Mesendoderm (in vitro differentiated cells): Measurements from ENCODE around the gene EDN3. TPM values are rescaled to one million over a fixed set of nuclear protein-coding genes. Genes with fewer than 3 reads are reported as not detected.

ENCODE experiments used
- DNase-seq: peaks from one replicate; pipeline ENCODE4 v3.0.0; 2013
- H2AK5ac ChIP-seq: 2 replicates; pipeline ENCODE4 v1.6.1; 2013; ENCODE audit warnings: low read length, inconsistent platforms
- H2BK120ac ChIP-seq: 2 replicates; pipeline ENCODE4 v1.6.1; 2013; ENCODE audit warnings: low read depth, mild to moderate bottlenecking, low read length, moderate library complexity, mixed read lengths
- H2BK15ac ChIP-seq: replicated peaks from 2 replicates; pipeline ENCODE4 v1.6.1; 2013; ENCODE audit warnings: low read depth, mild to moderate bottlenecking, moderate library complexity
- H2BK5ac ChIP-seq: 2 replicates; pipeline ENCODE4 v1.6.1; 2013; ENCODE audit warnings: low read length, inconsistent platforms
- H3K18ac ChIP-seq: 2 replicates; pipeline ENCODE4 v1.6.1; 2013; ENCODE audit warnings: mild to moderate bottlenecking, low read length, mixed read lengths
- H3K23ac ChIP-seq: one replicate; pipeline ENCODE4 v1.6.1; 2013; ENCODE audit warnings: low read length
- H3K27ac ChIP-seq: 2 replicates; pipeline ENCODE4 v1.5.1; 2013; ENCODE audit warnings: low read depth, mild to moderate bottlenecking, inconsistent platforms, low read length, moderate library complexity
- H3K27me3 ChIP-seq: 2 replicates; pipeline ENCODE4 v1.6.1; 2013; ENCODE audit warnings: low read length, control low read depth, mild to moderate bottlenecking, inconsistent platforms; ENCODE audit not compliant: insufficient read depth, poor library complexity
- H3K36me3 ChIP-seq: 2 replicates; pipeline ENCODE4 v1.6.1; 2013; ENCODE audit warnings: low read length, inconsistent platforms; ENCODE audit not compliant: control insufficient read depth, insufficient read depth
- H3K4ac ChIP-seq: one replicate; pipeline ENCODE4 v1.6.1; 2013; ENCODE audit warnings: low read depth, mild to moderate bottlenecking, low read length, moderate library complexity
- H3K4me1 ChIP-seq: 2 replicates; pipeline ENCODE4 v1.6.1; 2013; ENCODE audit warnings: low read depth, low read length, inconsistent platforms; ENCODE audit not compliant: control insufficient read depth
- H3K4me2 ChIP-seq: 2 replicates; pipeline ENCODE4 v1.6.1; 2013; ENCODE audit warnings: low read length
- H3K4me3 ChIP-seq: 2 replicates; pipeline ENCODE4 v1.5.1; 2013; ENCODE audit warnings: mild to moderate bottlenecking, low read length
- H3K56ac ChIP-seq: one replicate; pipeline ENCODE4 v1.6.1; 2013; ENCODE audit warnings: low read length
- H3K79me1 ChIP-seq: 2 replicates; pipeline ENCODE4 v1.6.1; 2013; ENCODE audit warnings: low read length, inconsistent platforms
- H3K79me2 ChIP-seq: 2 replicates; pipeline ENCODE4 v1.6.1; 2013; ENCODE audit warnings: mild to moderate bottlenecking, low read length; ENCODE audit not compliant: control insufficient read depth, insufficient read depth
- H3K9ac ChIP-seq: 2 replicates; pipeline ENCODE4 v1.6.1; 2013; ENCODE audit warnings: low read length, inconsistent platforms
- H4K5ac ChIP-seq: one replicate; pipeline ENCODE4 v1.6.1; 2013; ENCODE audit warnings: low read length
- H4K8ac ChIP-seq: one replicate; pipeline ENCODE4 v1.6.1; 2013; ENCODE audit warnings: low read depth, mild to moderate bottlenecking, control low read depth, low read length, moderate library complexity
- WGBS: extraction: QIAGEN DNeasy Blood & Tissue Kit; methylation state at CpG from one replicate; pipeline ENCODE4 v1.1.7; 2013; ENCODE audit warnings: low lambda C conversion rate, missing lambda C conversion rate; ENCODE audit not compliant: insufficient coverage; ENCODE audit errors: extremely low coverage; 5-methylcytosine and 5-hydroxymethylcytosine counted together
- polyA plus RNA-seq, 2 experiments: library from polyadenylated mRNA; stranded (reverse); fragments of 200-250 nt; gene quantifications; one replicate each; pipeline ENCODE4 v1.2.3, GENCODE V29; 2013

EDN3 gene, protein sequence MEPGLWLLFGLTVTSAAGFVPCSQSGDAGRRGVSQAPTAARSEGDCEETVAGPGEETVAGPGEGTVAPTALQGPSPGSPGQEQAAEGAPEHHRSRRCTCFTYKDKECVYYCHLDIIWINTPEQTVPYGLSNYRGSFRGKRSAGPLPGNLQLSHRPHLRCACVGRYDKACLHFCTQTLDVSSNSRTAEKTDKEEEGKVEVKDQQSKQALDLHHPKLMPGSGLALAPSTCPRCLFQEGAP
- polyA plus RNA-seq (2013, experiment 1 of 2) = 0.10 TPM
- 0.04 TPM for polyA plus RNA-seq (2013, experiment 2 of 2)

DNA sequence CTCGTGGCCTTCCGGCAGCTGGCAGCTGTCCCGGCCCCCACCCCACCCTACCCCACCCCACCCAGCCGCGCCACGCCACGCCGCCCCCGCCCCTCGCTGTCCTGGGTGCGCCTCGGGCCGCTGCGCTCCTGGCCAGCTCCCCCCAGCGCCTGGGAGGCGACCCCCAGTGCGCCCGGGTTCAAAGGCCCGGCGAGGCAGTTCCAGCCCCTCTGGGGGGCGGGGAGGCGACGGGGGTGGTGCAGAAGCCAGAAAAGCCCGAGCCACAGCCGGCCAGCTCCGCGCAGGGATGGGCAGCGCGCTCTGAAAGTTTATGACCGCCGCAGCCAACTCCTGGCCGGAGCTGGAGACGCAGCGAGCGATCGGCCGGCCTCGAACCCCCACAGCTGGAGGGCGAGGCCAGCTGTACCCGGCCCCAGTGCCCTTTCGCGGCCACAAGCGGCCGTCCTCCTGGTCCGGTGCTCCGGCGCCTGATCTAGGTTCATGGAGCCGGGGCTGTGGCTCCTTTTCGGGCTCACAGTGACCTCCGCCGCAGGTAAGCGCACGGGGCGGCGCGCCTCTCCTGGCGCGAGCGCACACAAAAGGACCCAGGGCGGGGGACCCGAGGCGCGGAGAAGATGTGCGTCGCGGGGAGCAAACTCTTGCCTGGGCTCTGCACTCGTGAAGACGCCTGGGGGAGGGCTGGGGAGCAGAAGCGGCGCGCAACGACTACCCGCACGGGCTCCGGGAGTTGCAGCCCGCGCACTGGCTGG, at the start of gene EDN3:
Gene EDN3, plus strand, starts transcription at position 279 of the 749 bp plus-strand sequence. Its CDS starts 202 bp downstream, at position 481.
- Histone ChIP-seq H3K27me3 (peaks cover 34% of the 10 kb centered on the region), H3K9ac (peak within 1 kb of the TSS; percentile 13), H3K4me3 (no peak within 1 kb of the TSS), H4K5ac (no peak within 1 kb of the TSS), H2BK120ac (no peak within 1 kb of the TSS), H3K23ac (no peak within 1 kb of the TSS), H2AK5ac (no peak within 1 kb of the TSS), H3K27ac (no peak within 1 kb of the TSS), H4K8ac (no peak within 1 kb of the TSS), H3K18ac (no peak within 1 kb of the TSS), H3K79me2 (no peaks in the 10 kb centered on the region), H2BK15ac (no peak within 1 kb of the TSS), H3K4me1 (no peaks in the 10 kb centered on the region), H3K56ac (peak within 1 kb of the TSS; percentile 56), H3K4ac (no peak within 1 kb of the TSS), H3K79me1 (no peaks in the 10 kb centered on the region), H2BK5ac (no peak within 1 kb of the TSS), H3K36me3 (no peaks in the 10 kb centered on the region), H3K4me2 (peak within 1 kb of the TSS; percentile 59)
- no CpG with 5 or more reads among the region's 77 CpGs for WGBS
- no peak for DNase-seq

DNA sequence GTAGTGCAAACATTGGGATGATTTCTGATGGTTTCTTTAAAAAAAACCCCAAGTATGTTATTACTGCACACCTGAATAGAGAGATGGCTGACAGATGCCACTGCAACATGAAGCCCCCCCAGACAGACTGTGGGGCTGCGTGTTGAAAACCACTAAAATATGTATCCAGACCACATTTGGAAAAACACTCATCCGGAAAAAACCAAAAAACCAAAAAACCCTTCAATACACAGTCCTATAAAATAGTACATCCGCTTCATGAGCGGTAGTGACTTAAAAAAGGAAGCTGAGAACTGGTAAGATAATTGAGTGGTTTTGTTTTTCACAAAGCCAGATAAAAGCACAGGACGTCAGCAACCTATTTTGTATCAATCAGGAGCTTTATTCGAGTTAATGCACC, 47.1 kb upstream of the EDN3 start:
- no peaks in the 10 kb centered on the region for H3K79me1 ChIP-seq
- no CpG with 5 or more reads among the region's 6 CpGs for WGBS
- H3K27me3 ChIP-seq = no peaks in the 10 kb centered on the region
- H3K23ac ChIP-seq = no peak overlapping the region
- no peak overlapping the region for H2BK120ac ChIP-seq
- H2AK5ac ChIP-seq = no peak overlapping the region
- no peaks in the 10 kb centered on the region for H3K79me2 ChIP-seq
- no peak for DNase-seq
- H2BK5ac ChIP-seq = no peak overlapping the region
- H4K5ac ChIP-seq = no peak overlapping the region
- H3K56ac ChIP-seq = no peak overlapping the region
- H3K36me3 ChIP-seq = no peaks in the 10 kb centered on the region
- no peaks in the 10 kb centered on the region for H3K4me1 ChIP-seq
- no peak overlapping the region for H4K8ac ChIP-seq
- no peak overlapping the region for H3K27ac ChIP-seq
- no peak overlapping the region for H3K4me3 ChIP-seq
- no peak overlapping the region for H3K18ac ChIP-seq
- no peak overlapping the region for H3K4ac ChIP-seq
- no peak overlapping the region for H3K4me2 ChIP-seq
- H3K9ac ChIP-seq = no peak overlapping the region
- H2BK15ac ChIP-seq = no peak overlapping the region

DNA sequence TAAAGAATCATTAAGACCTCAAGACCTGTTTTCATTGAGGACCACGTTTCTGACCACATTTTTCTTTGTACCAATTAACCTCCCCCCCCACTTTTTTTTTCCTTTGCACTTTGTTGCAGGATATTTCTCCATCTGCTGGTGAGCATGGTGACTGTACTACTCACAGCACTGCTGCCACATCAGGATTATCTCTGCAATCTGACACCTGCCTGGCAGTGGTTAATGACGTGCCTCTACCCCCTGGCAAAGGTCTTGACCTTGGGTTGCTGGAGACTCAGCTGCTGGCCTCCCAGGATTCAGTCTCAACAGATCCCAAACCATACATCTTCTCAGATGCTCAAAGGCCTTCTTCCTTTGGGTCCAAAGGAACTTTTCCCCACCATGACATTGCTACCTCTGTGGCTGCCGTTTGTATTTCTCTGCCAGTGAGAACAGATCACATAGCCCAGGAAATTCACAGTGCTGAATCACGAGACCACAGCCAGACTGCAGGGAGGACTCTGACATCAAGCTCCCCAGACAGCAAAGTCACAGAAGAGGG, 46.6 kb upstream of the EDN3 start:
- Histone ChIP-seq H3K4ac (no peak overlapping the region), H3K18ac (no peak overlapping the region), H3K27ac (no peak overlapping the region), H3K36me3 (no peaks in the 10 kb centered on the region), H3K4me2 (no peak overlapping the region), H3K4me3 (no peak overlapping the region), H3K79me1 (no peaks in the 10 kb centered on the region), H3K9ac (no peak overlapping the region), H2BK5ac (no peak overlapping the region), H2AK5ac (no peak overlapping the region), H3K23ac (no peak overlapping the region), H4K5ac (no peak overlapping the region), H3K79me2 (no peaks in the 10 kb centered on the region), H2BK120ac (no peak overlapping the region), H3K4me1 (no peaks in the 10 kb centered on the region), H3K27me3 (no peaks in the 10 kb centered on the region), H4K8ac (no peak overlapping the region), H2BK15ac (no peak overlapping the region), H3K56ac (no peak overlapping the region)
- peak; percentile 20 for DNase-seq
- no CpG with 5 or more reads among the region's 4 CpGs for WGBS

DNA sequence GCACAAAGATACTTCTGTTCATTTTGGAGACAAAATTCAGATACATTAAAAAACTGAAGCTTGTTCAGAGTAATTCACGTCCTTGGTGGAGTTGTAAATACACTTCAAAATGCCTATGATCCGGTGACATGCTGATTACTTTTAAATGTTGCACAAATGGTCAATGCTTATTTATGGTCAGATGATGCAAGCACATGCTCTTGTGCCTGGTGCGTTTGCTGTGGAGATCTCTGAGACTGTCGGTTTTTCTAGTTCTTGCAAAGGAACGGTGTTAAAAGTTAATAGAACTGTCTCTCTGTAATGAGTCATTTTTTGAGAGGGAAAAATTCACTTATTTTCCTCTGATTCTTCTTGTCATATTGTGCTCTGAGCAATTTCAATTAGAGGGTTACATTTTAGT, 45.2 kb upstream of the EDN3 start:
- Histone ChIP-seq H2BK15ac (no peak overlapping the region), H2AK5ac (no peak overlapping the region), H4K8ac (no peak overlapping the region), H3K79me1 (no peaks in the 10 kb centered on the region), H3K27me3 (no peaks in the 10 kb centered on the region), H4K5ac (no peak overlapping the region), H3K4me1 (no peaks in the 10 kb centered on the region), H3K18ac (no peak overlapping the region), H3K4me2 (no peak overlapping the region), H3K9ac (no peak overlapping the region), H3K79me2 (no peaks in the 10 kb centered on the region), H2BK120ac (no peak overlapping the region), H3K4me3 (no peak overlapping the region), H3K56ac (no peak overlapping the region), H3K27ac (no peak overlapping the region), H3K36me3 (no peaks in the 10 kb centered on the region), H3K23ac (no peak overlapping the region), H2BK5ac (no peak overlapping the region), H3K4ac (no peak overlapping the region)
- no peak for DNase-seq
- no CpG with 5 or more reads among the region's 5 CpGs for WGBS

DNA sequence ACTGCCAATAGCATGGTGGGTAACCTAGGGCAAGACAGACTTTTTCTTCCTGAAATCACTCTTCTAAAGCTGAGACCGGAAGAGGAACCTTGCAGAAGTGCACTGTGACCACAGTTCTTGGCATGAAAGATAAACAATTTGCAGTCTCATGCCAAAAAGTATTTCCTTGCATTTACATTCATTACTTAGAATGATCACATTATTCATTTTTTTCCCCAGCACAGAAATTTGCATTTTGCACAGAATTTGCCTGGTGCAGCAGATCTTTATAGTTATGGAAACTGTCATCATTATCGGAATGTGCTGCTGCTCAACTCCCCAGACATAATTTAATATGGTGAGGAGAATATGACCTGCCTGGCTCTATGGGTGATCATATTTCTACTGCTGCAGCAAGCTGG, 42.2 kb upstream of the EDN3 start:
- Histone ChIP-seq H4K8ac (no peak overlapping the region), H3K4me3 (no peak overlapping the region), H3K23ac (no peak overlapping the region), H3K4me1 (no peaks in the 10 kb centered on the region), H3K56ac (no peak overlapping the region), H2BK5ac (no peak overlapping the region), H4K5ac (no peak overlapping the region), H3K9ac (no peak overlapping the region), H3K27me3 (no peaks in the 10 kb centered on the region), H2AK5ac (no peak overlapping the region), H3K36me3 (no peaks in the 10 kb centered on the region), H3K79me2 (no peaks in the 10 kb centered on the region), H3K18ac (no peak overlapping the region), H3K27ac (no peak overlapping the region), H3K4ac (no peak overlapping the region), H2BK15ac (no peak overlapping the region), H2BK120ac (no peak overlapping the region), H3K4me2 (no peak overlapping the region), H3K79me1 (no peaks in the 10 kb centered on the region)
- no peak for DNase-seq
- WGBS = no CpG with 5 or more reads among the region's 2 CpGs
